Fibroblast of lung (primary cell): ENCODE measurements around the gene SIRT4.

ENCODE experiments used
- CTCF ChIP-seq, 2 donors: IDR thresholded peaks in 1 of 2; conservative IDR thresholded peaks in 1 of 2; 1 replicate in 1 of 2; 2 replicates in 1 of 2; pipeline ENCODE4 v1.5.1; 2011 to 2012; ENCODE audit warnings: low read length in 2 of 2, control low read depth in 1 of 2, inconsistent platforms in 1 of 2, low read depth in 1 of 2, mild to moderate bottlenecking in 1 of 2
- EZH2 ChIP-seq: IDR thresholded peaks from 2 replicates; pipeline ENCODE4 v1.5.1; 2012; ENCODE audit warnings: low read length, control low read depth, mild to moderate bottlenecking; ENCODE audit errors: missing control alignments

- TF ChIP-seq CTCF (conservative IDR thresholded peaks at IDR 0.05 in 1 of 2, IDR thresholded peaks at IDR 0.05 in 1 of 2; ENCODE audit: low read depth in 1 of 2, low read length in 2 of 2) (no peak), EZH2 (no peak)
Observed at GRCh38 chr12:120290609-120291305, 11.4 kb upstream of the SIRT4 start.
